HEK293 (cell line): Measurements from ENCODE around the gene CSNK1A1.
"Not testable (repeated sequence)": the region's sequence is repeated elsewhere in the genome, so short reads cannot be mapped to it uniquely, and the experiment has no call there.

Experiments
- CTCF ChIA-PET: fragments of 350-600 bp; formaldehyde crosslinking; extraction: SDS; loops from one replicate; lab custom pipeline; 2021; ENCODE audit warnings: antibody characterized with exemption; lab: Yijun Ruan, JAX
- POLR2A ChIA-PET: fragments of 300-600 bp; formaldehyde crosslinking; extraction: SDS; loops from one replicate; lab custom pipeline; 2020; ENCODE audit warnings: antibody characterized with exemption, inconsistent platforms; lab: Yijun Ruan, JAX
- H3K27ac ChIP-seq: fragments of 200-500 bp; sonication (Bioruptor generic); 2 replicates; pipeline ENCODE4 v1.5.1; 2014; ENCODE audit warnings: low read depth, low read length, control low read depth, inconsistent platforms; ENCODE audit errors: extremely low read depth
- H3K36me3 ChIP-seq, 2 experiments: fragments of 200-500 bp in 1 of 2; sonication (Bioruptor generic) in 1 of 2; 1 replicate in 1 of 2; 2 replicates in 1 of 2; pipeline ENCODE4 v1.5.1; 2014 to 2017; ENCODE audit warnings: inconsistent platforms in 2 of 2, low read length in 2 of 2; ENCODE audit not compliant: control insufficient read depth in 2 of 2, insufficient read depth in 1 of 2
- H3K4me1 ChIP-seq: fragments of 200-500 bp; sonication (Bioruptor generic); 2 replicates; pipeline ENCODE4 v1.5.1; 2014; ENCODE audit warnings: mild to moderate bottlenecking, low read length, inconsistent platforms; ENCODE audit not compliant: control insufficient read depth, insufficient read depth
- H3K4me3 ChIP-seq: 2 replicates; pipeline ENCODE4 v1.5.1; 2011; ENCODE audit warnings: low read depth, mild to moderate bottlenecking, control low read depth, low read length, moderate library complexity
- H3K9me3 ChIP-seq: fragments of 200-500 bp; sonication (Bioruptor generic); 2 replicates; pipeline ENCODE4 v1.5.1; 2014; ENCODE audit warnings: low read depth, low read length, inconsistent platforms; ENCODE audit not compliant: control insufficient read depth, insufficient read depth
- KLF9 ChIP-seq: fragments of 450-650 bp; formaldehyde crosslinking; IDR thresholded peaks from 2 replicates; pipeline ENCODE4 v1.5.1; 2016; ENCODE audit warnings: missing biosample characterization, missing genetic modification characterization, low read depth
- OVOL3 ChIP-seq: fragments of 450-650 bp; formaldehyde crosslinking; IDR thresholded peaks from 2 replicates; pipeline ENCODE4 v1.5.1; 2016; ENCODE audit warnings: missing biosample characterization, missing genetic modification characterization
- TSHZ1 ChIP-seq: fragments of 450-650 bp; formaldehyde crosslinking; IDR thresholded peaks from 2 replicates; pipeline ENCODE4 v1.5.1; 2016; ENCODE audit warnings: missing biosample characterization, missing genetic modification characterization, borderline replicate concordance
- ZNF121 ChIP-seq: fragments of 450-650 bp; formaldehyde crosslinking; IDR thresholded peaks from 2 replicates; pipeline ENCODE4 v1.5.1; 2016; ENCODE audit warnings: missing biosample characterization, missing genetic modification characterization
- ZNF146 ChIP-seq: fragments of 450-650 bp; formaldehyde crosslinking; IDR thresholded peaks from 2 replicates; pipeline ENCODE4 v1.5.1; 2016; ENCODE audit warnings: missing biosample characterization, missing genetic modification characterization
- ZNF202 ChIP-seq: fragments of 450-650 bp; formaldehyde crosslinking; IDR thresholded peaks from 2 replicates; pipeline ENCODE4 v1.5.1; 2016; ENCODE audit warnings: missing biosample characterization, missing genetic modification characterization, borderline replicate concordance
- ZNF366 ChIP-seq: fragments of 450-650 bp; formaldehyde crosslinking; conservative IDR thresholded peaks from 2 replicates; pipeline ENCODE4 v1.5.1; 2016; ENCODE audit warnings: missing biosample characterization, missing genetic modification characterization
- ZNF37A ChIP-seq: fragments of 450-650 bp; IDR thresholded peaks from 2 replicates; pipeline ENCODE4 v1.5.1; 2018; ENCODE audit warnings: missing biosample characterization, missing genetic modification characterization
- ZNF416 ChIP-seq: fragments of 450-650 bp; formaldehyde crosslinking; IDR thresholded peaks from 2 replicates; pipeline ENCODE4 v1.5.1; 2016; ENCODE audit warnings: missing biosample characterization, missing genetic modification characterization
- ZNF513 ChIP-seq: fragments of 450-650 bp; IDR thresholded peaks from 2 replicates; pipeline ENCODE4 v1.5.1; 2018; ENCODE audit warnings: missing biosample characterization, missing genetic modification characterization
- ZNF571 ChIP-seq: fragments of 450-650 bp; formaldehyde crosslinking; IDR thresholded peaks from 2 replicates; pipeline ENCODE4 v1.5.0; 2017; ENCODE audit warnings: missing biosample characterization, missing genetic modification characterization
- ZNF624 ChIP-seq: fragments of 450-650 bp; formaldehyde crosslinking; IDR thresholded peaks from 2 replicates; pipeline ENCODE4 v1.5.1; 2017; ENCODE audit warnings: missing biosample characterization, missing genetic modification characterization
- ZNF626 ChIP-seq: fragments of 450-650 bp; sonication (Bioruptor Pico); formaldehyde crosslinking; IDR thresholded peaks from 2 replicates; pipeline ENCODE4 v1.5.1; 2018; ENCODE audit warnings: missing biosample characterization, missing genetic modification characterization, inconsistent platforms
- ZNF677 ChIP-seq: fragments of 450-650 bp; IDR thresholded peaks from 2 replicates; pipeline ENCODE4 v1.5.0; 2018; ENCODE audit warnings: missing biosample characterization, mild to moderate bottlenecking, missing genetic modification characterization, moderate library complexity
- ZNF707 ChIP-seq: fragments of 450-650 bp; formaldehyde crosslinking; IDR thresholded peaks from 2 replicates; pipeline ENCODE4 v1.5.1; 2016; ENCODE audit warnings: missing biosample characterization, missing genetic modification characterization
- ZNF777 ChIP-seq: fragments of 450-650 bp; formaldehyde crosslinking; IDR thresholded peaks from 2 replicates; pipeline ENCODE4 v1.5.1; 2017; ENCODE audit warnings: missing biosample characterization, missing genetic modification characterization, borderline replicate concordance
- ZSCAN16 ChIP-seq: fragments of 450-650 bp; formaldehyde crosslinking; IDR thresholded peaks from 2 replicates; pipeline ENCODE4 v1.5.1; 2016; ENCODE audit warnings: missing biosample characterization, missing genetic modification characterization
- ZXDB ChIP-seq: fragments of 450-650 bp; formaldehyde crosslinking; IDR thresholded peaks from 2 replicates; pipeline ENCODE4 v1.5.1; 2016; ENCODE audit warnings: missing biosample characterization, missing genetic modification characterization
- TF ChIP-seq, protein P1 (sequence below): fragments of 450-650 bp; formaldehyde crosslinking; IDR thresholded peaks from 2 replicates; pipeline ENCODE4 v1.5.1; 2016; ENCODE audit warnings: missing biosample characterization, missing genetic modification characterization

CSNK1A1 gene

DNA sequence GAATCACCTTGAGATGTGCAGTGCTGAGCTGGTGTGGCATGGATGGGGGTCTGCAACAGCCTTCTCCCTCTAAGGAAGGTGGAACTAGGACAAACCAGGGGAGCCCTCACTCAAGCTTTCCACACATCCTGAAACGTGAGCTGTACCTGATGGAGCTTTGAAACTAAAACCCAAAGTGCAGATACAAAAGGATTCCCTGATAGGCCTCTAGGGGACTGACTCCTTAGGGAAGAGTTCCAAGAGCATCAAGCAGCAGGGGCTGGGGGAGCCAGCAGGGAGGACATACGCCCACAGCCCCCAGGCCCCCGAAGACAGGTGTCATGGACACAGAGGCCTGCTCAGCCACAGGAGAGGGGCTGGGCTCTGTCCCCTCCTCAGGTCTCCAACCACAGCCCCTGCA, 47.7 kb upstream of the CSNK1A1 start:
- TF ChIP-seq, protein P1, sequence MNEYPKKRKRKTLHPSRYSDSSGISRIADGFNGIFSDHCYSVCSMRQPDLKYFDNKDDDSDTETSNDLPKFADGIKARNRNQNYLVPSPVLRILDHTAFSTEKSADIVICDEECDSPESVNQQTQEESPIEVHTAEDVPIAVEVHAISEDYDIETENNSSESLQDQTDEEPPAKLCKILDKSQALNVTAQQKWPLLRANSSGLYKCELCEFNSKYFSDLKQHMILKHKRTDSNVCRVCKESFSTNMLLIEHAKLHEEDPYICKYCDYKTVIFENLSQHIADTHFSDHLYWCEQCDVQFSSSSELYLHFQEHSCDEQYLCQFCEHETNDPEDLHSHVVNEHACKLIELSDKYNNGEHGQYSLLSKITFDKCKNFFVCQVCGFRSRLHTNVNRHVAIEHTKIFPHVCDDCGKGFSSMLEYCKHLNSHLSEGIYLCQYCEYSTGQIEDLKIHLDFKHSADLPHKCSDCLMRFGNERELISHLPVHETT = no peak
- no peak for TF ChIP-seq ZNF707 (tag by site-specific recombination)
- TF ChIP-seq KLF9 (tag by site-specific recombination) = no peak
- no peak for TF ChIP-seq ZNF146 (tag by site-specific recombination)
- no peak for TF ChIP-seq ZNF626
- TF ChIP-seq ZNF202 (tag by site-specific recombination) = no peak
- no peak for TF ChIP-seq ZNF121 (tag by site-specific recombination)
- no peak for TF ChIP-seq ZXDB (tag by site-specific recombination)
- TF ChIP-seq ZNF624 (tag by site-specific recombination) = no peak
- TF ChIP-seq TSHZ1 (tag by site-specific recombination) = no peak
- TF ChIP-seq ZNF677 (tag by site-specific recombination) = no peak
- TF ChIP-seq ZNF777 = no peak
- TF ChIP-seq ZNF416 (tag by site-specific recombination) = no peak
- no peak for TF ChIP-seq ZSCAN16
- no peak for TF ChIP-seq OVOL3 (tag by site-specific recombination)
- TF ChIP-seq ZNF571 (tag by site-specific recombination) = no peak
- TF ChIP-seq ZNF37A (tag by site-specific recombination) = no peak
- ChIA-PET POLR2A (no interaction called here), CTCF (interaction anchor here (1.3 kb wide), 1 partner anchor 20 kb away, joined by 4 read pairs; no protein-coding TSS in a partner anchor)
- no peaks in the 10 kb centered on the region for H3K9me3 ChIP-seq
- H3K4me3 ChIP-seq = no peak overlapping the region
- no peaks in the 10 kb centered on the region for H3K4me1 ChIP-seq
- no peak overlapping the region for H3K27ac ChIP-seq
- H3K36me3 ChIP-seq = peaks cover 3% of the 10 kb centered on the region in 2 experiments; a peak in 2 of 3 replicates

- H3K27ac ChIP-seq, H3K4me3 ChIP-seq, H3K36me3 ChIP-seq, H3K9me3 ChIP-seq, H3K4me1 ChIP-seq: not testable (repeated sequence)
- POLR2A ChIA-PET = interaction anchor here (1.6 kb wide), 1 partner anchor 7 kb away, joined by 3 read pairs; no protein-coding TSS in a partner anchor
- CTCF ChIA-PET = interaction anchor here (1.3 kb wide), 1 partner anchor 21 kb away, joined by 4 read pairs; no protein-coding TSS in a partner anchor
- 0 out of 2 replicates have a peak, but pooled peaks have one; percentile 31 for TF ChIP-seq ZNF366 (tag by site-specific recombination)
- peak; percentile 92 for TF ChIP-seq ZNF513 (tag by site-specific recombination)
Measured at GRCh38 chr5:149598234-149598633, 47.0 kb upstream of the CSNK1A1 start.
